Transverse colon (tissue), 4 donors: ENCODE results near the gene C11orf21.

Experiments used
- CTCF ChIP-seq, 5 experiments: fragments of 200-600 bp in 3 of 5; fragments of 450-650 bp in 2 of 5; sonication (generic) in 3 of 5; IDR thresholded peaks; 1 replicate in 2 of 5; 2 replicates in 3 of 5; pipeline ENCODE4 v1.5.1; 2016 to 2017; ENCODE audit warnings: antibody characterized with exemption in 5 of 5, inconsistent platforms in 3 of 5, mild to moderate bottlenecking in 2 of 5, moderate library complexity in 1 of 5
- EP300 ChIP-seq: sonication (generic); formaldehyde crosslinking; IDR thresholded peaks from one replicate; pipeline ENCODE4 v1.6.1; 2017; ENCODE audit warnings: antibody characterized with exemption, low read depth
- POLR2A ChIP-seq: fragments of 450-650 bp; IDR thresholded peaks from one replicate; pipeline ENCODE4 v1.6.1; 2016; ENCODE audit warnings: antibody characterized with exemption, mild to moderate bottlenecking, moderate library complexity
- POLR2AphosphoS5 ChIP-seq, 3 donors: sonication (generic); formaldehyde crosslinking; IDR thresholded peaks; one replicate each; pipeline ENCODE4 v1.6.1; 2016; ENCODE audit warnings: antibody characterized with exemption in 3 of 3

GRCh38 chr11:2249189-2249916, 52.4 kb downstream of the C11orf21 start:
- TF ChIP-seq CTCF (IDR thresholded peaks at IDR 0.05) (no peak), EP300 (no peak), POLR2A (no peak), POLR2AphosphoS5 (IDR thresholded peaks at IDR 0.05) (no peak)
